ENCODE measurements around the gene ACSL1.

ACSL1 gene

DNA sequence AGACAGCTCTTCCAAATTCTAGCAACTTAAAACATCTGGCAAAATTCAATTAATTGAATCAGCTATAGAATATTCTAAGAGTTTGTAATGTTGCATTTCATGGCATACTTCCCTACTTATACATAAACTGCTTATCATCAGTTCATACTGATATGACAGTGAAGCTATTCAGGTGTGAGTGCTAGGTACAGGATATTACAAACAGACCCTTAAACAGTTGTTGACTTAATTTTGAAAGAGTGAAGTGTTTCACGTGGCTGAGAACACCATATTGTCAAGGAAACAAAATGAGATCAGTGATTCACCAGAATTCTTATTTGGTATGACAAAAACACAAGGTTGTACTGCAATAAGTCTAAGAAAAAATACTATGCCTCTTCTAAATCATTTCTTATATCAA is 119.3 kb downstream of the ACSL1 start:
- H3K9ac ChIP-seq (ENCODE audit: low read length): no peak overlapping the region
- no peaks in the 10 kb centered on the region for H3K36me3 ChIP-seq (ENCODE audit: control insufficient read depth, insufficient read depth, low read length, severe bottlenecking)
- no peaks in the 10 kb centered on the region for H3K27me3 ChIP-seq (replicated peaks; ENCODE audit: control insufficient read depth, insufficient read depth, low read length)
- no peaks in the 10 kb centered on the region for H3K4me1 ChIP-seq (ENCODE audit: control insufficient read depth, insufficient read depth, low read length)
- no peak for DNase-seq (ENCODE audit: low read depth)
- no peaks in the 10 kb centered on the region for H3K9me3 ChIP-seq (ENCODE audit: control insufficient read depth, low read length)
- H3K4me3 ChIP-seq (ENCODE audit: low read length): no peak overlapping the region

DNA sequence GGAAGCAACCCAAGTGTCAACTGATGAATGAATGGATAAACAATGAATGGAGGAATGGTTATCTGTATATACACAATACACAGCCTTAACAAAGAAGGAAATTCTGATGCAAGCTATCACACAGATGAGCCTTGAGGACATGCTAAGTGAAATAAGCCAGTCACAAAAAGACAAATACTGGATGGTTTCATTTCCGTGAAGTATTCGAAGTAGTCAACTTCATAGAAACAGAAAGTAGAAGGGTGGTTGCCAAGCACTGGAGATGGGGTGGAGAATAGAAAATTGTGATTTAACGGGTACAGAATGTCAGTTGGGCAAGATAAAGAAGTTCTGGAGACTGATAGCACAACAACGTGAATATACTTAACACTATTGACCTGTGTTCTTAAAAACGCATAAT is 120.1 kb downstream of the ACSL1 start:
- Histone ChIP-seq H3K4me3 (ENCODE audit: low read length) (no peak overlapping the region), H3K9ac (ENCODE audit: low read length) (no peak overlapping the region), H3K4me1 (ENCODE audit: control insufficient read depth, insufficient read depth, low read length) (no peaks in the 10 kb centered on the region), H3K36me3 (ENCODE audit: control insufficient read depth, insufficient read depth, low read length, severe bottlenecking) (no peaks in the 10 kb centered on the region), H3K9me3 (ENCODE audit: control insufficient read depth, low read length) (no peaks in the 10 kb centered on the region), H3K27me3 (replicated peaks; ENCODE audit: control insufficient read depth, insufficient read depth, low read length) (no peaks in the 10 kb centered on the region)
- DNase-seq (ENCODE audit: low read depth): no peak
